ES-I3 (cell line): ENCODE results near the gene FGF22.
"Not testable (repeated sequence)": the region's sequence is repeated elsewhere in the genome, so short reads cannot be mapped to it uniquely, and the experiment has no call there.

Source experiments
- H3K36me3 ChIP-seq: 2 replicates; pipeline ENCODE4 v1.6.1; 2013; ENCODE audit warnings: mild to moderate bottlenecking, low read length, control low read depth, moderate library complexity; ENCODE audit not compliant: insufficient read depth
- H3K4me1 ChIP-seq: 2 replicates; pipeline ENCODE4 v1.6.1; 2013; ENCODE audit warnings: mild to moderate bottlenecking, control low read depth, low read length; ENCODE audit not compliant: insufficient read depth
- H3K9ac ChIP-seq: 2 replicates; pipeline ENCODE4 v1.6.1; 2013; ENCODE audit warnings: low read depth, mild to moderate bottlenecking, low read length, moderate library complexity
- H3K9me3 ChIP-seq: 2 replicates; pipeline ENCODE4 v1.6.1; 2013; ENCODE audit warnings: mild to moderate bottlenecking, low read length, moderate library complexity; ENCODE audit not compliant: control insufficient read depth, insufficient read depth

The FGF22 gene

DNA sequence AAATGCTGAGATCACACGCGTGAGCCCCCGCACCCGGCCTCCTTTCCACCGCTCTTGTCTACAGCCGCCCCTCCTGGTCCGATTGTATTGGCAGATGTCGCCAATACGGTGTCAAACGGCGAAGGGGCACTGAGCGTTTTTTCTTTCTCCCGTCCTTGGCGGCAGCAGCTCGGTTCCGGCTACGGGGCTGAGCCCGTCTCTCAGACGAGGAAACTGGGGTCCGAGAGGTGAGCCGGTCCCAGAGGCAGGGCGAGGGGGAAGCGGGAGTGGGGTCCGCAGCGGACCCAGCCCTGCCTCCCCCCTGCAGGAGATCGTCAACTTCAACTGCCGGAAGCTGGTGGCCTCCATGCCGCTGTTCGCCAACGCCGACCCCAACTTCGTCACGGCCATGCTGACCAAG lies 26.7 kb upstream of the FGF22 start:
- peaks cover 3% of the 10 kb centered on the region; the same call in 1 of the 2 replicates for H3K36me3 ChIP-seq
- no peak overlapping the region for H3K9ac ChIP-seq
- H3K4me1 ChIP-seq: 0 out of 2 replicates have a peak, but pooled peaks cover 8% of the 10 kb centered on the region
- no peaks in the 10 kb centered on the region for H3K9me3 ChIP-seq

DNA sequence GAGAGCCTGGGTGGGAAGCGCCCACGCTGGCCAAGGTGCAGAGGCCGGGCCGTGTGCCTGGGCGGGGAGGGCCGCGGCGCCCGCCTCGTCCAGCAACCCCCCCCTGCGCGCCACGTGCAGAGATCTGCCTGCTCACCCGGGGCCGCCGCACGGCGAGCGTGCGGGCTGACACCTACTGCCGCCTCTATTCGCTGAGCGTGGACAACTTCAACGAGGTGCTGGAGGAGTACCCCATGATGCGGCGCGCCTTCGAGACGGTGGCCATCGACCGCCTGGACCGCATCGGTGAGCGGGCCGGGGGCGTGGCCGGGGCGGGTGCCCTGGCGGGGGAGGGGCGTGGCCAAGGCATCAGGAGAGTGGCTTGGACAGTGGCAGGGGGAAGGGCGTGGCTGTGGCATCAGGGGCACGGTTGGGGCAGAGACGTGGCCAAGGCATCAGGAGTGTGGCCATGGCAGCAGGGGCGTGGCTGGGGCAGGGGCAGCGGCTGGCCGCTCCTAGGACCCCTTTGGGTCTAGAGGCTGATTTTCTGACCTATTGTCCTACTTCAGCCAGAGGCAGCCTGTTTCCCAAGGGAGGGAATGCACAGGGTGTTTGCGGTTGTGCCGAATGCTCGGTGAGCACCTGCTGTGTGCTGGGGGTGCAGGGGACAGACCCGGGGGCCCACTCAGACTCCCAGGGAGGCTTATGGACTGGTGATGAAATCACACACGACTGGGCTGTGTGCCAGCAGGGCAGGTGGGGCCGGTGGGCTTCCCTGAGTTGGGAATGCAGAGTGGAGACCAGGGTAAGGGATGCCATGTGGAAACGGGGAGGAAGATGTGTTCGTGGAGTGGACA lies 25.7 kb upstream of the FGF22 start:
- Histone ChIP-seq H3K9me3 (no peaks in the 10 kb centered on the region), H3K9ac (no peak overlapping the region), H3K36me3 (peaks cover 3% of the 10 kb centered on the region; the same call in 1 of the 2 replicates), H3K4me1 (0 out of 2 replicates have a peak, but pooled peaks cover 8% of the 10 kb centered on the region)

DNA sequence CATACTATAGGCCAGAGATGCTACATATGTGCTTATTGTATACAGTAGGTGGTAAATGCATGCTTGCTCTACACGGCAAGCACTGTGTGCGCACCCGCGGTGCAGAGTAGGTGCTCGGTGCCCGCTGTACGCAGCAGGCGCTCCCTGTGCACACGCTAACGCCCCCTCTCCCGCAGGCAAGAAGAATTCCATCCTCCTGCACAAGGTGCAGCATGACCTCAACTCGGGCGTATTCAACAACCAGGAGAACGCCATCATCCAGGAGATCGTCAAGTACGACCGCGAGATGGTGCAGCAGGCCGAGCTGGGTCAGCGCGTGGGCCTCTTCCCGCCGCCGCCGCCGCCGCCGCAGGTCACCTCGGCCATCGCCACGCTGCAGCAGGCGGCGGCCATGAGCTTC lies 24.1 kb upstream of the FGF22 start:
- H3K9me3 ChIP-seq: no peaks in the 10 kb centered on the region
- H3K4me1 ChIP-seq: 0 out of 2 replicates have a peak, but pooled peaks cover 8% of the 10 kb centered on the region
- no peak overlapping the region for H3K9ac ChIP-seq
- H3K36me3 ChIP-seq: peaks cover 3% of the 10 kb centered on the region; the same call in 1 of the 2 replicates

DNA sequence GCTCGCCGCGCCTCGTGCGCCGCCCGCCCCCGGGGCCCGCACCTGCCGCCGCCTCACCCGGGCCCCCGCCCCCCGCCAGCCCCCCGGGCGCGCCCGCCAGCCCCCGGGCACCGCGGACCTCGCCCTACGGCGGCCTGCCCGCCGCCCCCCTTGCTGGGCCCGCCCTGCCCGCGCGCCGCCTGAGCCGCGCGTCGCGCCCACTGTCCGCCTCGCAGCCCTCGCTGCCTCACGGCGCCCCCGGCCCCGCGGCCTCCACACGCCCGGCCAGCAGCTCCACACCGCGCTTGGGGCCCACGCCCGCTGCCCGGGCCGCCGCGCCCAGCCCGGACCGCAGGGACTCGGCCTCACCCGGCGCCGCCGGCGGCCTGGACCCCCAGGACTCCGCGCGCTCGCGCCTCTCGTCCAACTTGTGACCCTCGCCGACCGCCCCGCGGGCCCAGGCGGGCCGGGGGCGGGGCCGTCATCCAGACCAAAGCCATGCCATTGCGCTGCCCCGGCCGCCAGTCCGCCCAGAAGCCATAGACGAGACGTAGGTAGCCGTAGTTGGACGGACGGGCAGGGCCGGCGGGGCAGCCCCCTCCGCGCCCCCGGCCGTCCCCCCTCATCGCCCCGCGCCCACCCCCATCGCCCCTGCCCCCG lies 23.5 kb upstream of the FGF22 start:
- Histone ChIP-seq H3K9ac (no peak overlapping the region), H3K9me3 (no peaks in the 10 kb centered on the region), H3K4me1 (0 out of 2 replicates have a peak, but pooled peaks cover 3% of the 10 kb centered on the region), H3K36me3 (peaks cover 3% of the 10 kb centered on the region; the same call in 1 of the 2 replicates)

DNA sequence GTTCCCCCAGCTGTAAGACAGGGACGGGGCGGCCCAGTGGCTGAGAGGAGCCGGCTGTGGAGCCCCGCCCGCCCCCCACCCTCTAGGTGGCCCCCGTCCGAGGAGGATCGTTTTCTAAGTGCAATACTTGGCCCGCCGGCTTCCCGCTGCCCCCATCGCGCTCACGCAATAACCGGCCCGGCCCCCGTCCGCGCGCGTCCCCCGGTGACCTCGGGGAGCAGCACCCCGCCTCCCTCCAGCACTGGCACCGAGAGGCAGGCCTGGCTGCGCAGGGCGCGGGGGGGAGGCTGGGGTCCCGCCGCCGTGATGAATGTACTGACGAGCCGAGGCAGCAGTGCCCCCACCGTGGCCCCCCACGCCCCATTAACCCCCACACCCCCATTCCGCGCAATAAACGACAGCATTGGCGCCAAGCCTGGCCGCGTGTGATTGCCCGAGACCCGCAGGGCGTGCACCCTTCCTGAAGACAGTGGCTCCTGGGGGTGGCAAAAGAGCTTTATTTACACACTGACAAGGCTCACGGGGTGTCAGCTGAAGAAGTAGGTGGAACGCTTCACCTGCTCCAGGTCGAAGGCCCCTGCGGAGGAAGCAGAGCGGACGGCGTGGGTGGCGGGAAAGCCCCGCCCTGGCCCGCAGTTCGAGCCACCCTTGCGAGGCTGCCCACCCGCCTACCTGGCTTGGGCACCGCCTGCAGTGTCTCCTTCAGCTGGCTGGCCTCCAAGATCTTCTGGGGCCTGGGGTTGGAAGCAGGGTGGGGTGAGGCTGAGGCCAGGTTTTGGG lies 22.7 kb upstream of the FGF22 start:
- no peak overlapping the region for H3K9ac ChIP-seq
- peaks cover 3% of the 10 kb centered on the region; the same call in 1 of the 2 replicates for H3K36me3 ChIP-seq

DNA sequence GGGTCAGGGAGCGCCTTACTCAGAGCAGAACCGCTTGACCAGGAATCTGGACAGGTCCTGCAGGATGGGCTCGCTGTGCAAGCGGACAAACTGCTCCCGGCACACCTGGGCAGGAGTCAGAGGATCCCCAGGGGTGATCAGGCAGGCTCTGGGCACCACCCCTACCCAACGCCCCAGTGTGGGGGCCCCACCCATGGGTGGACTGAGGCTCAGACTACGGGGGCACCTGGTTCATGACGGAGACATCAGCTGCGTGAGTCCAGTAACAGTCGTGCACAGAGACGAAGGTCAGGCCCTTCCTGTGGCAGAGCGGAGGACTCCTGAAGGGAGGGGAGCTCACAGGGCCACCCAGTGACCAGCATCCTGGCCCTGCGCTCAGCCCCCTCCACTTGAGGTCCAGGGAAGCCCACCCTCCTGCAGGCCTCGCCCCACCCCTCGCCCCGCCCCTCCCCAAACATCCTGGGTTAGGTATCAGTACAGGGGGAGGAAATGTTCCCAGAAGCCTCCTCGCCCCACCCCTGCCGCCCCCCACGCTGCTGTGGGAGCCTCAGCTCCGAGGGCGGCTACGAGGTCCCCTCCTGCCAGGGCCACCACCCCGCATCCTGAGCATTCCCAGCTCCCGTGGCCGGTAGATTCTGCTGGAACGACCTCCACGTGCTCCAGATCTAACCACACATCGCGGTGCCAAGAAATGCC lies 22.0 kb upstream of the FGF22 start:
- peaks cover 3% of the 10 kb centered on the region; the same call in 1 of the 2 replicates for H3K36me3 ChIP-seq

More for the DNA sequence above, 22.7 kb upstream of the FGF22 start:
- no peaks in the 10 kb centered on the region for H3K4me1 ChIP-seq
- H3K9me3 ChIP-seq: no peaks in the 10 kb centered on the region

DNA sequence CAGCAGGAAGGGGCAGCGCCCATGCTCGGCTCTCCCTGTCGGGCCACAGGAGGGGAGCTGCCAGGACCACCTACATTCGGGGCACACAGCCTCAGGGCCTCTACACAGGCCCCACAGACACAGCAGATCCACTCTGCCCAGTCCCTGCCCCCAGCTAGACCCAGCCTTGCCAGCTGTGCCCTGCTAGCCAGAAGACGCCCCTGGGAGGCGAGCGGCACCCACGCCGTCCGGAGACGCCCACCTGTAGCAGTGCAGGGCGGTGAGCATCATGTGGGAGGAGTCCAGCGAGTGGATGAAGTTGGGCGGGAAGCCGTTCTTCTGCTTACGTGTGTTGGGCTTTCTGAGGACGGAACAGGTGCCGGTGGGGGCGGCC lies 21.4 kb upstream of the FGF22 start:
- H3K4me1 ChIP-seq: no peaks in the 10 kb centered on the region
- H3K36me3 ChIP-seq: peaks cover 3% of the 10 kb centered on the region; the same call in 1 of the 2 replicates
- H3K9me3 ChIP-seq: no peaks in the 10 kb centered on the region
- no peak overlapping the region for H3K9ac ChIP-seq

More for the DNA sequence above, 22.0 kb upstream of the FGF22 start:
- Histone ChIP-seq H3K9ac (no peak overlapping the region), H3K9me3 (no peaks in the 10 kb centered on the region), H3K4me1 (no peaks in the 10 kb centered on the region)

DNA sequence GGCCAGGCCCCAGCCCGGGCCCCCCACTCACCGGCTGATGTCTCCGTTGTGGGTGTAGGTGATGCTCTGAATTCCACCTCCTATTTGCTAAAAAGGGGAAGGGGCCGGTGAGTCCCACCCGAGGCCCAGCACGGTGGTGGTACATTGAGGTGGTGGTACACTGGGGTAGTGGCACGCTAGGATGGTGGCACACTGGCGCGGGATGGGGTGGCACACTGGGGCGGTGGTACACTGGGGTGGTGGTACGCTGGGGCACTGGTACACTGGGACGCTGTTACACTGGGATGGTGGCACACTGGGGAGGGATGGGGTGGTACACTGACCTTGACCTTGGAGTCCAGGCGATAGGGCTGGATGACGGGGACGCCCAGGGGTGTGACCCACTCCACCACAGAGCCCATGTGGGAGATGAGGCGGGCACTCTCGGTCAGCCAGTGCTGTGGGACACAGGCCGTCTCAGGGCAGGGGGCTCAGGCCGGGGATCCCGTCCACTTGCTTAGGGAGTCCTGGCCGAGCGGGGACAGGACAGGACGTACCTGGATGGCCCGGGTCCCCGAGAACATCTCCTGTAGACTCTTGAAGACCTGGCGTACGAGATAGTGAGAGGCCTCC lies 20.9 kb upstream of the FGF22 start:
- Histone ChIP-seq H3K4me1 (no peaks in the 10 kb centered on the region), H3K36me3 (peaks cover 3% of the 10 kb centered on the region; the same call in 1 of the 2 replicates), H3K9me3 (no peaks in the 10 kb centered on the region), H3K9ac (no peak overlapping the region)

DNA sequence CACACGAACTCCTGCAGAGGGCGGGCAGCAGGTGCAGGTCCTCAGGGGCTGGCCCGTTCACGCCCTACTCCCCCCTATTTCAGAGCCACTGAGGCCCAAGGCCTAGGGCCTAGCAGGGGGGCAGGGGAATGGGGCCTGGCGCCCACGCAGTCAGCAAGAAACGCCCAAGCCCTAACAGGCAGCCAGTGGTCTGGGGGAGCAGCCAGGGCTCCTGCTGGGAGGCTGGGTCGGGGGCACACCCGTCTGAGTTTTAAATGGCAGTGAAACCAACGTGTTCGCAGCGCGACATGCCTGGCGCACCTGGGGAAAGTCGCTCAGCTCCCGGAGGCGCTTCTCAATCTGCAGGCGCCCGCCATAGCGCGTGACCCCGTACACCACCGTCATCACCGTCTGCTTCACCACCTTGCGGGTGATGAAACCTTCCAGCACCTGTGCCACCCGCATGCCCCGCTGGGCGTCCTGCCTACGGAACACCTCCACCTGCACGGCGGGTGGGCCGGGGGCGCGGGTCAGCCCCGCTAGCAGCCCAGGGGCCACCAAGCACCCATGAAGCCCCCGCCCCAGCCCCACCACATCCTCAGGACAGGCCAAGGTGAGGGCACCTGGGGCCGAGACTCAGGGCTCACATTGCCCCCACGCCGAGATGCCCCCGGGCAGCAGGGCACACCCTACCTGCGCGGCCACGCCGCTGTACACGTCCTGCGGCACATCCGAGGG lies 20.2 kb upstream of the FGF22 start:
- H3K9ac ChIP-seq: no peak overlapping the region
- H3K36me3 ChIP-seq: peaks cover 3% of the 10 kb centered on the region; the same call in 1 of the 2 replicates

DNA sequence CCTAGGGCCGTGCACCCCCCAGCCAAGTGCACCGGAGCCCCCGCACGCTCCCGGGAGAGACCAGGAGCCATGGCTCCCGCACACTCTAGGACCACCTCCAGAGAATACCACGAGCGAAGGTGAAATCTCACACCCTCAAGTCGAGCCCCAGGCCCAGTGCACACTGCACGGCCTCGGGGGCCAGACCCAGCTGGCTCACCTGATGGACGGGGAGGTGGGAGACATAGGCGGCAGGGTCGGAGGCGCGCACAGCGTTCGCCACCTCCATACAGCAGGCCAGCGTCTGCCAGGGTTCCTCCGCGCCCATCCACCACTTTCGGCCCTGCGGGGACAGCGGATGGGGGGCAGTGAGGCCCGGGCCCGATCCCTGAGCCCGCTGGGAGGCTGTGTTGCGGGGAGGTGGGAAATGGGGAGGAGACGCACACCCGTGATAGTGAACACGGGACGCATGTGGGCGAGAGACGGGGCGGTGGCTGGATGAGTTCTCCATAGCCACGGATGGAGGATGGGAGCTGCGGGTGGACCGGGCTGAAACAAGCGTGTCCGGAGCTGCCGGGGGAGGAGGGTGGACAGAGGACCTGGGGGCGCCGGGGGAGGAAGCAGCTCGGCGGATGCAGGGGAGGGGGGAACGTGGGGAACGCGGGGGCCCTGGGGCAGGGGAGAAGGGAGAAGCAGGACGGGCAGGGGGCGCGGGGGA lies 19.4 kb upstream of the FGF22 start:
- Histone ChIP-seq H3K36me3 (no peaks in the 10 kb centered on the region; the same call in 1 of the 2 replicates), H3K9me3 (no peaks in the 10 kb centered on the region), H3K4me1 (no peaks in the 10 kb centered on the region), H3K9ac (no peak overlapping the region)

More for the DNA sequence above, 20.2 kb upstream of the FGF22 start:
- H3K4me1 ChIP-seq: no peaks in the 10 kb centered on the region
- H3K9me3 ChIP-seq: no peaks in the 10 kb centered on the region

DNA sequence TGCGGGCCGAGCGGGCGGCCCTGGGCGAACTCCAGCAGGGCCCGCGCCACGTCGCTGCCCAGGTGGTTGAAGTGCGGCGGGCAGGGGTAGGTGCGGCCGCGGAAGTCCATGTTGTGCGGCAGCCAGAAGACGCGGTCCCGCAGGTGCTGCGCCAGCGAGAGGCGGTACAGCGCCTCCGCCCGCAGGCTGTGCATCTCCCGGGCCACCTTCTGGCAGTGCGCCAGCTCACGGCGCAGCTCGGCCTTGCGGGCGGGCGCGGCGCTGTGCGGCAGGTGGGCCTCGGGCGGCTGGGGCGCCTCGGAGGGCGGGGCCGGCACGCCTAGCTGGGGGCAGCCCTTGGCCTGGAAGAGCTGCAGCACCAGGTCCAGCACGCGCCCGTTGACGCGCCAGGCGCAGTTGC lies 18.5 kb upstream of the FGF22 start:
- not testable (repeated sequence) for H3K4me1 ChIP-seq, H3K9ac ChIP-seq, H3K36me3 ChIP-seq, H3K9me3 ChIP-seq

DNA sequence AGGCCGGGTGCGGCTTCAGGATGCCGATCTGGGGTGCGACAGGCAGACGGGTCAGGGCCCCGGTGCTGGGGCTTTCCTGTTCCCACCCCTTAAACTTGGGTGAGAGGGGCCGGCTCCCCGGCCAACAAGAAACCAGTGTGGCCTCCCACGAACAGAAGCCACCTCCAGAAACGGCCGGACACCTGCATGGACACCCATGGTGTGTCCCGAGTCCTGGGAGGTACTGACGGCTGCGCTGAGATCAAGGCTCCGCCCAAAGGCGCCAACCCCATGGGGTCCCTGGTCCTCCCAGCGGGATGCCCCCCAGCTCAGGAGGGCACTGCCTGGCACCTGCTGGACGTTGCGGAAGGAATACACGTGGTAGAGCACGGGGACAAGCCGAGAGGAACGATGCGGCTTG lies 17.9 kb upstream of the FGF22 start:
- H3K36me3 ChIP-seq: no peaks in the 10 kb centered on the region
- H3K9ac ChIP-seq: no peak overlapping the region
- no peaks in the 10 kb centered on the region for H3K4me1 ChIP-seq
- no peaks in the 10 kb centered on the region for H3K9me3 ChIP-seq
